Effector memory CD4-positive, alpha-beta T cell (primary cell): ENCODE data around the gene CSPG5.

ENCODE experiments used
- DNase-seq, 3 donors: peaks; one replicate each; pipeline ENCODE4 v3.0.0-alpha.2; 2020
- H3K27ac ChIP-seq: 2 replicates; pipeline ENCODE4 v1.7.0; 2013; ENCODE audit warnings: mild to moderate bottlenecking, low read length, moderate library complexity; ENCODE audit not compliant: insufficient read depth, poor library complexity, severe bottlenecking
- H3K27me3 ChIP-seq: replicated peaks from 2 replicates; pipeline ENCODE4 v1.7.0; 2013; ENCODE audit warnings: mild to moderate bottlenecking, low read length; ENCODE audit not compliant: insufficient read depth, control insufficient read depth, poor library complexity, severe bottlenecking
- H3K36me3 ChIP-seq: 2 replicates; pipeline ENCODE4 v1.7.0; 2013; ENCODE audit warnings: mild to moderate bottlenecking, low read length, moderate library complexity; ENCODE audit not compliant: control insufficient read depth, insufficient read depth
- H3K4me1 ChIP-seq: 2 replicates; pipeline ENCODE4 v1.7.0; 2013; ENCODE audit warnings: low read length, mild to moderate bottlenecking; ENCODE audit not compliant: control insufficient read depth, insufficient read depth, poor library complexity, severe bottlenecking
- H3K4me3 ChIP-seq: 2 replicates; pipeline ENCODE4 v1.7.0; 2013; ENCODE audit warnings: low read length, low read depth, mild to moderate bottlenecking; ENCODE audit not compliant: insufficient read depth, poor library complexity, severe bottlenecking
- H3K9me3 ChIP-seq: 2 replicates; pipeline ENCODE4 v1.7.0; 2013; ENCODE audit warnings: mild to moderate bottlenecking, low read length, moderate library complexity; ENCODE audit not compliant: control insufficient read depth

Gene CSPG5

GRCh38 chr3:47553407-47553806 is 25.3 kb downstream of the CSPG5 start:
- H3K9me3 ChIP-seq: no peaks in the 10 kb centered on the region
- no peak for DNase-seq
- no peaks in the 10 kb centered on the region for H3K36me3 ChIP-seq
- no peak overlapping the region for H3K4me3 ChIP-seq
- H3K4me1 ChIP-seq: no peaks in the 10 kb centered on the region
- no peak overlapping the region for H3K27ac ChIP-seq
- no peaks in the 10 kb centered on the region for H3K27me3 ChIP-seq

DNA sequence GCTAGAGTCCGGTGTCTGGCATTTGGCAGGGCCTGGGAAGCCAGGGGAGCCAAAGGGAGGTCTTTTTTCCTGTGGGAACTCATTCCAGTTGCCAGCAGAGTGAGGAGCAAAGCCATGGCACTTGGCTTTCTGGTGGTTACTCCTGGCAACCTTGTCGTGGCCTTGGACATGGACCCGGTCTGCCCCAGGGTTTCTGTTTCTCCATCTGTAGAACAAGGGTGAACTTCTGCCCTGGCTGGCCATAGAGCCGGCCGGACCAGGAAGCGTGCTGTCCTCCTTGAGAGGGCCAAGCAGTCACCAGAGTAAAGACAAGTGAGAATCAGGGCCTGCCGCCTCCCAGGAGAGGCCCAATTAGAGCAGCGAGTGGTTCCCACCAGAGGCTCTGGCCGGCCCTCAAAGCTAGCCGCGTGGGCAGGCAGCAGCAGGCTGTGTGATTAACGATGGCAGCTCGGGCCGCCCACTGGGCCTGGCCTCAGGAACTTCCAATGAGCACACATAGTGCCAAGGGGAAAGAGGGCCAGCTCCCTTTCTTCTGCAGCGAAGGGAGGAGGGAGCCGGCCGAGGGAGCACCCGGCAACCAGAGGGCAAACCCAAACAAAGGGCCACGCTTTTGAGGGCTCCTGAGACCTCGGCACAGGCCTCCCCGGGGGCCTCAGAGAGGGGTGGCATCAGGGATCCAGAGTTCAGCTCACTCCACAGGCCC is 36.0 kb downstream of the CSPG5 start:
- H3K27me3 ChIP-seq: no peaks in the 10 kb centered on the region
- DNase-seq: no peak
- H3K4me3 ChIP-seq: no peak overlapping the region
- H3K4me1 ChIP-seq: no peaks in the 10 kb centered on the region
- no peaks in the 10 kb centered on the region for H3K9me3 ChIP-seq
- H3K27ac ChIP-seq: no peak overlapping the region
- no peaks in the 10 kb centered on the region for H3K36me3 ChIP-seq

DNA sequence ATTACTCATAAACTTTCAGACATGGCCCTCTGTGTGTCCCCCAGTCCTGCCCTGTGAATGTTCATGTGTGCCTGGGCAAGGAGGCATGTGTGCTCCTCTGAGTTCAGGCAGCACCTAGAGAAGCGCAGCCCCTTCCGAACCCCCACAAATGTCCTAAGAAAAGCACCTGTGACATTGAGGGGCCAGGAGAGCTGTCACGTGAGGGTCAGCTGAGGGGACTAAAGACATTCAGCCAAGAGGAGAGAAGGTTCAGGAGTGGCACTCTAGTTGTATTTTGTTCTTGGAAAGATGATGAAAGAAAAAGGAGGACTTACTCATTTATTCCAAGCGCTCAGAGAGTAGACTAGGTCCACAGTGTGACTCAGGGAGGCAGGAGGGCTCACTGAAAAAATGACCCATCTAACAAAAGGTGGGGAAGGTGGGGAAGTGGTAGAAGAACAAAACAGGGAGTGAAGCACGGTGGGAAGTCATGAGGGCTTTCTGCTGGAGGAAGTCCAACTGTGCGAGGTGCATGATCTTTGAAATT is 37.0 kb downstream of the CSPG5 start:
- H3K27me3 ChIP-seq: no peaks in the 10 kb centered on the region
- H3K4me3 ChIP-seq: no peak overlapping the region
- no peaks in the 10 kb centered on the region for H3K4me1 ChIP-seq
- H3K27ac ChIP-seq: no peak overlapping the region
- no peak for DNase-seq
- no peaks in the 10 kb centered on the region for H3K36me3 ChIP-seq
- H3K9me3 ChIP-seq: no peaks in the 10 kb centered on the region

DNA sequence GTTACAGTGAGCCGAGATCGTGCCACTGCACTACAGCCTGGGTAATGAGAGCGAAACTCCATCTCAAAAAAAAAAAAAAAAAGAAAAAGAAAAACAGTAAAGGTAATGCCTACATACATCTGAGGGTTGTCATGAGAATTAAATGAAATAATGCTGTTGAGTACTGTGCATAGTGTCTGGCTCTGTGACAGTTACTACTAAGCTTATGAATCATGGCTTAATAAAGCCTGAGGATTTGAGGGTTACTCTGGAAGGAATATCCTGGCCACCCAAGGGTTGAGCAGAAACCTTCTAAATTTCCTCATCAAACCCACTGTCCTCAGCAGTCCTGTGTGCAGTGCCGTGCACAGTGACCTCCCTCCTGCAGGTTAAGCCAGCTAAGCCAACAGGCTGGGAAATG is 38.4 kb downstream of the CSPG5 start:
- no peak overlapping the region for H3K27ac ChIP-seq
- no peak for DNase-seq
- H3K27me3 ChIP-seq: no peaks in the 10 kb centered on the region
- H3K9me3 ChIP-seq: no peaks in the 10 kb centered on the region
- H3K4me1 ChIP-seq: no peaks in the 10 kb centered on the region
- H3K4me3 ChIP-seq: no peak overlapping the region
- no peaks in the 10 kb centered on the region for H3K36me3 ChIP-seq

DNA sequence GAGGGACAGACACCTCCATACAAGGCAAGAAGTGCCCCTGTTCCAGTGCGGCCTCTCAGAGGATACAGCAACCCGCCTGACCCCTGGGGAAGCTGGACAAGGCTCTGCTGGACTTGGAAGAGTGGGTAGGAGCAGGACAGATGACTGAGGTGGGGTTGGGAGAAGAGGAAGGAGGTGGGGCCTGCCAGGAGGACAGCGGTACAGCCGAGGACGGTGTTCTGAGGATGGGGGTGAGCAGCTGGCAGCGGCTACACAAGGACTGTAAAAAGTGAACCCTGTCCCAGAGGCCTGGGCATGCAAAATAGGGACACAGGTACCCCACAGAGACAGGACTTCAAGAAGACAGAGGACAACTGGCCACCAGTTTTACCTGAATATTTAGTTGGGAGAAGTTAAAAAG is 41.7 kb downstream of the CSPG5 start:
- Histone ChIP-seq H3K27me3 (no peaks in the 10 kb centered on the region), H3K36me3 (no peaks in the 10 kb centered on the region), H3K4me1 (no peaks in the 10 kb centered on the region), H3K4me3 (no peak overlapping the region), H3K9me3 (no peaks in the 10 kb centered on the region), H3K27ac (no peak overlapping the region)
- no peak for DNase-seq

DNA sequence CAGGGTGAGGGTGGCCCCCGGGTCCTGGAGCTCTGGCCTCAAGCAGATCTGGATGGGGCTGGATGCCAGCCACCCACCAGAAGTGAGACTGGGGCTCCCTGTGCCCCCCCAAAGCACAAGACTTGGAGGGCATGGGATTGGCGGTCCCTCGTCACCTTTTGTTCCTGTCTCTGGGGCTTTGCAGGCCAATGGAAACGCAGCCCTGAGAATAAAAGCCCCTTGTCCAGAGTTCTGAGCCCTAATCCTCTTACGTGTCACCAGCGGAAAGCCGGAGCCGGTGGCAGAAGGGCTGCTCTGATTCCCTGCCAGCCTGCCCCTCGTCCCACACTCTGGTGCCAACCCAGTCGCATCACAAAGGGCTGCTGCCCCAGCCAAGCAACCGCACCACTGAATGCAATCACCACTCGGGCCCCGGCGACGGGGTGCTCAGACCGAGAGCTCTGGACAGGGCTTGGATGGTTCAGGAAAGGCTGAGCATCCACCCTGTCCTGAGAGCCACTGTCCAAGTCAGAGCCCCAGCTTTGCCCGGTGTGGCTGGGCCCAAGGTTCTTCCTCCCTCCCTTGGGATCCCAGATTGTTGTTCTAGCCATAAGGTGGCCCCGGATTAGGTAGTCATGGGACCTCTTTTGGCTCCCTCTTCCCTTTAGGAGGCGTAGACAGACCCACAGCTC is 42.3 kb downstream of the CSPG5 start:
- Histone ChIP-seq H3K4me1 (no peaks in the 10 kb centered on the region), H3K4me3 (no peak overlapping the region), H3K27ac (no peak overlapping the region), H3K9me3 (no peaks in the 10 kb centered on the region), H3K27me3 (no peaks in the 10 kb centered on the region), H3K36me3 (no peaks in the 10 kb centered on the region)
- DNase-seq: no peak

DNA sequence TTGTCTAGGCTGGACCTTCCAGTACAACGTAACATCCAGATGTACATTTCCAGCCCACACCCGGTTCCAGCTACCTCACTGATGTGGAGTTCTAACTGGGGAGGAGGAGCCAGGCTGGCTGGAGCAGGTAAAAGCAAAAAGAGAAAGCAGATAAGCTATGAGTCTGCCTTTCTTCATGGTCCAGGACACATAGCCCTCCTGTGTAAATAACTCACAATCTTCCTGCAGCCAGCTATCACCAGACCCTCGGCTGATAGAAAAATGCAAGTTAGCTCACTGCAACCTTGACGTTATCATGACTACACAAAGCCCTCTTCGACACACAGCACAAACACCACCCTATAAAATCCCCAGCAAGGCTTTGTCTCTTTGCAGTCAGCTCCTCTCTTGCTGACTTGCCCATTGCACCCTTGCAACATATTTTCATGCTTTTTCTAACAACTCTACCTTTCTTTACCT is 44.6 kb downstream of the CSPG5 start:
- Histone ChIP-seq H3K27me3 (no peaks in the 10 kb centered on the region), H3K27ac (no peak overlapping the region)
- no peak for DNase-seq

GRCh38 chr3:47533481-47533880 is 45.2 kb downstream of the CSPG5 start:
- Histone ChIP-seq H3K27ac (no peak overlapping the region), H3K4me1 (no peaks in the 10 kb centered on the region), H3K36me3 (no peaks in the 10 kb centered on the region), H3K27me3 (no peaks in the 10 kb centered on the region), H3K9me3 (no peaks in the 10 kb centered on the region), H3K4me3 (no peak overlapping the region)
- no peak for DNase-seq

More for the DNA sequence above, 44.6 kb downstream of the CSPG5 start:
- H3K4me3 ChIP-seq: no peak overlapping the region
- no peaks in the 10 kb centered on the region for H3K9me3 ChIP-seq
- H3K4me1 ChIP-seq: no peaks in the 10 kb centered on the region
- H3K36me3 ChIP-seq: no peaks in the 10 kb centered on the region

GRCh38 chr3:47527952-47528725 is 50.5 kb downstream of the CSPG5 start:
- no peak for DNase-seq
- Histone ChIP-seq H3K9me3 (no peaks in the 10 kb centered on the region), H3K4me3 (no peak overlapping the region), H3K27ac (no peak overlapping the region), H3K4me1 (no peaks in the 10 kb centered on the region), H3K36me3 (no peaks in the 10 kb centered on the region), H3K27me3 (no peaks in the 10 kb centered on the region)

GRCh38 chr3:47525617-47526016 is 53.0 kb downstream of the CSPG5 start:
- Histone ChIP-seq H3K9me3 (no peaks in the 10 kb centered on the region), H3K27me3 (no peaks in the 10 kb centered on the region), H3K36me3 (no peaks in the 10 kb centered on the region), H3K4me3 (no peak overlapping the region), H3K27ac (no peak overlapping the region), H3K4me1 (peaks cover 2% of the 10 kb centered on the region)
- no peak for DNase-seq
